Colonic mucosa (tissue), 4 donors: ENCODE results near the gene UBA1. TPM values are rescaled to one million over a fixed set of nuclear protein-coding genes. Genes with fewer than 3 reads are reported as not detected.

Source experiments
- DNase-seq: peaks from one replicate; pipeline ENCODE4 v3.0.0-alpha.2; 2020
- H3K27ac ChIP-seq: fragments of 200-600 bp; one replicate; pipeline ENCODE4 v1.8.0; 2021
- H3K27me3 ChIP-seq: fragments of 200-600 bp; one replicate; pipeline ENCODE4 v1.8.0; 2021
- H3K36me3 ChIP-seq: fragments of 200-600 bp; one replicate; pipeline ENCODE4 v1.8.0; 2021
- H3K4me1 ChIP-seq: fragments of 200-600 bp; one replicate; pipeline ENCODE4 v1.8.0; 2021; ENCODE audit warnings: mild to moderate bottlenecking
- H3K4me3 ChIP-seq: fragments of 200-600 bp; one replicate; pipeline ENCODE4 v1.8.0; 2021
- H3K9ac ChIP-seq, 2 donors: one replicate each; pipeline ENCODE4 v1.7.0; 2013; ENCODE audit warnings: control low read depth in 2 of 2, low read depth in 2 of 2, low read length in 2 of 2
- H3K9me3 ChIP-seq: fragments of 200-600 bp; one replicate; pipeline ENCODE4 v1.8.0; 2021
- CTCF ChIP-seq: fragments of 200-600 bp; IDR thresholded peaks from one replicate; pipeline ENCODE4 v1.8.0; 2022; ENCODE audit warnings: antibody characterized with exemption, mild to moderate bottlenecking
- intact Hi-C: fragments of 100-400 bp; cut with DNase I; formaldehyde crosslinking; loops from one replicate; pipeline ENCODE4 v1.14.1; 2022
- total RNA-seq, 2 donors: library from RNA; stranded (reverse); fragmentation: NEBNext Ultra II Directional in 1 of 2; extraction: Animal tissue kit (Norgen Biotek cat#: 25700) in 1 of 2; gene quantifications; one replicate each; pipeline ENCODE4 v1.2.1, GENCODE V29; 2021
- donor health status: healthy.
- donor health status: DM: no; HTN: no; CAD: no.
- donor health status: DM: no; HTN: no; CAD: no.

Gene UBA1
- total RNA-seq, 2 donors from 2014 or later, result 237 to 327 TPM

GRCh38 chrX:47146121-47146935, 47.3 kb upstream of the UBA1 start:
- TF ChIP-seq CTCF, result no peak
- Histone ChIP-seq H3K9ac (peak overlapping the region; percentile 46 to 92), H3K36me3 (no peaks in the 10 kb centered on the region), H3K4me1 (no peaks in the 10 kb centered on the region), H3K9me3 (no peaks in the 10 kb centered on the region), H3K4me3 (peak overlapping the region; percentile 55), H3K27ac (peak overlapping the region; percentile 65), H3K27me3 (no peaks in the 10 kb centered on the region)
- intact Hi-C loops, result no loop called here
- DNase-seq, result peak; percentile 52

GRCh38 chrX:47146936-47147859, 46.4 kb upstream of the UBA1 start:
- Histone ChIP-seq H3K27me3 (no peaks in the 10 kb centered on the region), H3K36me3 (no peaks in the 10 kb centered on the region), H3K9me3 (no peaks in the 10 kb centered on the region), H3K9ac (peak overlapping the region in 1 of 2 donors; percentile 92), H3K4me3 (no peak overlapping the region), H3K4me1 (no peaks in the 10 kb centered on the region), H3K27ac (no peak overlapping the region)
- no peak for TF ChIP-seq CTCF
- DNase-seq, result no peak
- intact Hi-C loops, result no loop called here

DNA sequence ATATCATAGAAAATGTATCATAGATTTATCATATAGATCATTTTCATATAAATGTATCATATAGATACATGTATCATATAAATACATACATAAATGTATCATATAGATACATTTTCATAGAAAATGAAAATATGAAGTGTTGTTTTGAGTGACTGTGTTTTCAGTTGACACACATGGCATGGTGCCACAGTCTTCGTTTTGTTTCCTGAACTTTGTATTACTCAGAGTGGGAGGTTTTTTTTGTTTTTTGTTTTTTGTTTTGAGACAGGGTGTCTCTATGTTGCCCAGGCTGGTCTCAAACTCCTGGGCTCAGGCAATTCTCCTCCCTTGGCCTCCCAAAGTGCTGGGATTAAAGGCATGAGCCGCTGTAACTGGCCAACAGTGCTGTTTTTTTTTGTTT, 44.7 kb upstream of the UBA1 start:
- DNase-seq, result no peak
- TF ChIP-seq CTCF, result no peak
- Histone ChIP-seq H3K27me3 (no peaks in the 10 kb centered on the region), H3K4me1 (no peaks in the 10 kb centered on the region), H3K9ac (no peak overlapping the region), H3K36me3 (no peaks in the 10 kb centered on the region), H3K9me3 (no peaks in the 10 kb centered on the region), H3K27ac (no peak overlapping the region), H3K4me3 (no peak overlapping the region)
- intact Hi-C loops, result no loop called here

DNA sequence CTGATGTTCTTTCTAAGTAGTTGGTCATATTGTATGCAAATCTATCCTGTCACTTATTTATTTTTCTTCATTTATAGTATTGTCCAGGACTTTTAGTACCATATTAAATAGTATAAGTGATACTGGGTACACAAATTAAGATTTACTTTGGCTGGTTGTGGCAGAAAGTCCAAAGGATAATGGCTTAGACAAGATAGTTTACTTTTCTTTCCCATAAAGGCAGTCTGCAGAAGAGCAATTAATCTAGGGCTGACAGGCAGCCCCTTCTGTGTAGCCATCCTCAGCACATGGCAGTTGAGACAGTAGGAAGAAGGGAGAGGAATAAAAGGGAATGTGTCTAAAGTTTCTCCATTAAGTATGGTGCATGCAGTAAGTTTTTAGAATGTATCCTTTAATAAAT, 42.2 kb upstream of the UBA1 start:
- no peak overlapping the region for H3K27ac ChIP-seq
- intact Hi-C loops, result no loop called here
- no peak for TF ChIP-seq CTCF
- no peaks in the 10 kb centered on the region for H3K4me1 ChIP-seq
- no peaks in the 10 kb centered on the region for H3K9me3 ChIP-seq
- no peaks in the 10 kb centered on the region for H3K36me3 ChIP-seq
- no peak overlapping the region for H3K4me3 ChIP-seq
- DNase-seq, result no peak
- no peaks in the 10 kb centered on the region for H3K27me3 ChIP-seq
- no peak overlapping the region for H3K9ac ChIP-seq

DNA sequence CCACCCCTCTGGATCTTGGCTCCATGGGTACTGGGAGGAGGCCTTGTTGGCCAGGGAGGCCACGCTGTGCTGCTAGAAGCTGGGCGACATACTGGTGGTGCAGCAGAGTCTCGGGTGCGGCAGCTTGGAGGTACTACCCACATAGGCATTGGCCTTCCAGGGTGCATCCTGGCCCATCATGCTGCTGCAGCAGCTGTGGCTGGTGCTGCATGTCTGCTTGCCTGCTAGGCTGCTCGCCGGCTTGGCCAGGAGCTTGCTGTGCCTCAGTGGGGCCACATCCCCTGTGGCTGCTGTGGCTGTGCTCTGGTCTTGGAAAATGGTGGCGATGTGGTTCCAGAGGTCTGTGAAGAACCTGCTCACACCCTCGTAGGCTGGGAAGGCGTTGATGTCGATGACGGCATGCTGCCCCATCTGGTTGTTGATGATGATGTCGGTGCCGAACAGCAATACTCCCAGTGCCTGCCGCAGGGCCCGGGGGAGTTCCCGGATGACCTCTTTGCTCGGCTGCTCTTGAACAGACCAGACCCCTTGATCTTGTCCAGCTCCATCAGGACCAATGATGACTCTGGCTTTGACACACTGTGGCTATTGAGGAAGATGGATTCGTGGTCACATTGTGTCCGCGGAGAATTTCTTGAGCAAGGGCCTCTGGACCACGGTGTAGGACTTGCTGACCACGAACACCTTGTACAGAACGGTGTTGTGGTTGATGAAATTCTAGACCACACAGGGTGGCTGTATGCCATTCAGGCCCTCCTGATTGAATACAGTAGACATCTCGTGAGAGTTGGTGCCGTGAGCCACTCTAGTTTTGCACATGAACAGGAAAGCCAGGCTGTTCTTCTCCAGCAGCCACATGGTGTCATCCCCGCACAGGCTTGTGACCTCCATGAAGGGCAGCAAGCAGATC, 36.8 kb upstream of the UBA1 start:
- Histone ChIP-seq H3K4me3 (no peak overlapping the region), H3K36me3 (no peaks in the 10 kb centered on the region), H3K9ac (no peak overlapping the region), H3K4me1 (no peaks in the 10 kb centered on the region), H3K27me3 (no peaks in the 10 kb centered on the region), H3K27ac (no peak overlapping the region), H3K9me3 (no peaks in the 10 kb centered on the region)
- DNase-seq, result no peak
- no peak for TF ChIP-seq CTCF
- intact Hi-C loops, result no loop called here
